Dermis microvascular lymphatic vessel endothelial cell (primary cell): Measurements from ENCODE around the gene ADH1C. TPM values are rescaled to one million over a fixed set of nuclear protein-coding genes. Genes with fewer than 3 reads are reported as not detected.
A peak's percentile ranks its signal among the peaks of the same experiment; 100 is the strongest.

Source experiments
- DNase-seq, 2 donors: peaks; one replicate each; pipeline versions ENCODE4 v3.0.0 to v3.0.0-alpha.2; 2010; ENCODE audit warnings: low read depth in 2 of 2
- total RNA-seq: library from RNA; depleted of rRNA; stranded (reverse); fragments of >200 nt; gene quantifications from 2 replicates; pipeline ENCODE4 v1.2.1, GENCODE V29; 2014

ADH1C gene
- total RNA-seq, 1 donor from 2014 or later = not detected

- no peak for DNase-seq
Observed at GRCh38 chr4:99305638-99306400, 46.7 kb downstream of the ADH1C start.

- no peak for DNase-seq
Observed at GRCh38 chr4:99301376-99302164, 51.0 kb downstream of the ADH1C start.

DNA sequence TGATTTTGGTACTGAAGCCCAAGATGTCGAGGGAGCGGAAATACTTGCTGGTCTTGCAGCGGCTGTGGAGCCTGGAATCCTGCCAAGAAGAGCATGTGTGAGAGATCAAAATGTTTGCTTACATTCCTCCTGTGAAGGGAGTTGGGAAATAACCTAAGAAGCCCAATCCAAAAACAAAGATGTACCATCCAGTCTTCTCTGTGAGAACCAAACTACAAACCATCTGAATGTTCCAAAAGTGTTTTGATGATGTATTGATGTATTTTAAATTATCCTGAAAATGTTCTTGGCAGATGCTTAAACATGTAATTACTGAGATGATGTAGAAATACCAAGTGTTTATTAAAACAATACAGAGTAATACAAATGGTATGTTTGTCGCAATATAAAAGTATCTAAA, 51.6 kb downstream of the ADH1C start:
- DNase-seq = peak in 1 of 2 donors; percentile 7

GRCh38 chr4:99293357-99293756, 59.2 kb downstream of the ADH1C start:
- DNase-seq = no peak

- no peak for DNase-seq
Observed at GRCh38 chr4:99290848-99291786, 61.4 kb downstream of the ADH1C start, which contains the start of gene ADH1A. Gene ADH1A, minus strand, starts transcription at chr4:99290985. Its CDS starts 71 bp downstream, at chr4:99290914.

Other genes with a start within 250 kb of the ADH1C start
- not detected in 2 replicates for gene ADH4, start 208.4 kb downstream of the ADH1C start, total RNA-seq
- not detected in 2 replicates for gene ADH6, start 133.5 kb downstream of the ADH1C start, total RNA-seq
- not detected in 2 replicates for gene ADH1A, start 61.8 kb downstream of the ADH1C start, total RNA-seq
- 0.13 TPM in 2 replicates for gene ADH1B, start 31.3 kb downstream of the ADH1C start, total RNA-seq
- gene ADH7, start 82.6 kb upstream of the ADH1C start, total RNA-seq = 0.13 TPM in 1 of 2 replicates, not detected in the other
- not detected in 2 replicates for gene C4orf17, start 158.3 kb upstream of the ADH1C start, total RNA-seq
- 3.5 and 4.9 TPM in 2 replicates for gene TRMT10A, start 211.3 kb upstream of the ADH1C start, total RNA-seq
- gene MTTP, start 222.1 kb upstream of the ADH1C start, total RNA-seq = not detected in 2 replicates